WERI-Rb-1 (cell line): ENCODE measurements around the gene PHEX.

ENCODE experiments used
- DNase-seq: peaks from one replicate; pipeline ENCODE4 v3.0.0-alpha.2; 2020
- H3K27ac ChIP-seq: fragments of 250-450 bp; sonication (Bioruptor Pico); 2 replicates; pipeline ENCODE4 v1.5.1; 2020; ENCODE audit warnings: mild to moderate bottlenecking, moderate library complexity
- H3K27me3 ChIP-seq: fragments of 250-450 bp; sonication (Bioruptor Pico); 2 replicates; pipeline ENCODE4 v1.5.1; 2021; ENCODE audit warnings: mild to moderate bottlenecking, low read depth, moderate library complexity; ENCODE audit not compliant: insufficient read depth, severe bottlenecking
- H3K36me3 ChIP-seq: fragments of 250-450 bp; sonication (Bioruptor Pico); 2 replicates; pipeline ENCODE4 v1.5.1; 2020; ENCODE audit warnings: mild to moderate bottlenecking, moderate library complexity
- H3K4me3 ChIP-seq: 2 replicates; pipeline ENCODE4 v1.5.1; 2011; ENCODE audit warnings: low read depth, mild to moderate bottlenecking, control low read depth, low read length
- H3K9me3 ChIP-seq: fragments of 250-450 bp; sonication (Bioruptor Pico); 2 replicates; pipeline ENCODE4 v1.5.1; 2021; ENCODE audit warnings: mild to moderate bottlenecking, moderate library complexity; ENCODE audit not compliant: severe bottlenecking
- TF ChIP-seq, protein P1 (sequence below): IDR thresholded peaks from 2 replicates; pipeline ENCODE4 v1.5.1; 2011; ENCODE audit warnings: low read depth, mild to moderate bottlenecking, control low read depth, inconsistent platforms, low read length

Gene PHEX

DNA sequence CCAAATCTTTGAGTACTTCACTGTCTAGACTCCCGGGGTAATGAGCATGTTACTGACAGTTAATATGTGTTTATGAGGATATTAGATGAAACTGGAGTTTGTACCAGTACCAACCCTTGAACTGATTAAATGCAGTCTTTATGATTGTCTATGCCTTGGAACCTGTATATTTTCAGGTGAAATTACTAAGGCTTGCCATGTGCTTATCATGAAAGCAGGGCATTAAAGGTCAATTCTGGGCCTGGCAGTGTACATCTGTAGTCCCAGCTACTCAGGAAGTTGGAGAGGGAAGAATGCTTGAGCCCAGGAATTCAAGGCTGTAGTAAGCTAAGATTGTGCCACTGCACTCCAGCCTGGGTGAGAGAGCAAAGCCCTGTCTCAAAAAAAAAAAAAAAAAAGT, 27.6 kb downstream of the PHEX start:
- Histone ChIP-seq H3K9me3 (no peaks in the 10 kb centered on the region), H3K36me3 (no peaks in the 10 kb centered on the region), H3K27me3 (peaks cover 8% of the 10 kb centered on the region), H3K27ac (no peak overlapping the region), H3K4me3 (no peak overlapping the region)
- TF ChIP-seq, protein P1, sequence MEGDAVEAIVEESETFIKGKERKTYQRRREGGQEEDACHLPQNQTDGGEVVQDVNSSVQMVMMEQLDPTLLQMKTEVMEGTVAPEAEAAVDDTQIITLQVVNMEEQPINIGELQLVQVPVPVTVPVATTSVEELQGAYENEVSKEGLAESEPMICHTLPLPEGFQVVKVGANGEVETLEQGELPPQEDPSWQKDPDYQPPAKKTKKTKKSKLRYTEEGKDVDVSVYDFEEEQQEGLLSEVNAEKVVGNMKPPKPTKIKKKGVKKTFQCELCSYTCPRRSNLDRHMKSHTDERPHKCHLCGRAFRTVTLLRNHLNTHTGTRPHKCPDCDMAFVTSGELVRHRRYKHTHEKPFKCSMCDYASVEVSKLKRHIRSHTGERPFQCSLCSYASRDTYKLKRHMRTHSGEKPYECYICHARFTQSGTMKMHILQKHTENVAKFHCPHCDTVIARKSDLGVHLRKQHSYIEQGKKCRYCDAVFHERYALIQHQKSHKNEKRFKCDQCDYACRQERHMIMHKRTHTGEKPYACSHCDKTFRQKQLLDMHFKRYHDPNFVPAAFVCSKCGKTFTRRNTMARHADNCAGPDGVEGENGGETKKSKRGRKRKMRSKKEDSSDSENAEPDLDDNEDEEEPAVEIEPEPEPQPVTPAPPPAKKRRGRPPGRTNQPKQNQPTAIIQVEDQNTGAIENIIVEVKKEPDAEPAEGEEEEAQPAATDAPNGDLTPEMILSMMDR, result no peak
- DNase-seq, result no peak

DNA sequence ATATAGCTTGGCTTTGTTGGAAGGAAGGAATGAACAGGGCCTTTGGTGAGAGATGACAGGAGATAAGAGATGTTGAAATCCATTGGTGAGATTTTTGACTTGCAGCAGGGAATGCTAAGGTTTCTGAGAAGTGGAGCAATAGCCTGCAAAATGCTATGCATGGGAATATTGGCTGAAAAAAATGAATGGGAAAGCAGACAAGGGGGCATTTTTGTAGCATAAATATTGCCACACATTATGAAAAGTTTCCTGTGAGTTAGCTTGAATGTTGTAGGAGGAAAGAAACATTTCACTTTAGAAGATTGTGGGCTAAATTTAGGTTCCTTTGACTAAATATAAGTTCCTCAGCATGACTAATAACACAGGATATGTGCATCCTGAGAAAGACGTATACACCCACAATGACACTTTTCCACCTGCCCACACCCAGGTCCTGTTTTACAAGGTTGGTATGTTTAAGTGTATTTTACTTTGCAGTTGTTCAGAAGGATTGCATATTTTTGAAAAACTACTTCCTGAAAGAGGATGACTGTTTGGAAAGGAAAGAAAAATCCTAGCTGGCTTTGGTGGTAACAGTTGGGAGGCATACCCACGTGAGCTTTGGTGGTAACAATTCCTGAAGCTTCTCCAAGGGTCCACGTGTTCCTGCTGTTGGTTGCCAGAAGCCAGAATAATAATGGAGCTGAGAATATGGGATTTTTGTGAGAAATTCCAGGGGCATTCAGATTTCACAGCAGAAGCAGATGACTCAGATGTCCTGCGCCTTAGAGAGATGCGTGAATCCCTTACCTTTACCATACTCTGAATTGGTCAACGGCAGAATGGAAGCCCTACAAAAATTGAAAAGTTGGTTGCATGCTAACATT, 28.5 kb downstream of the PHEX start:
- Histone ChIP-seq H3K27me3 (peaks cover 8% of the 10 kb centered on the region), H3K36me3 (no peaks in the 10 kb centered on the region), H3K27ac (no peak overlapping the region), H3K4me3 (no peak overlapping the region), H3K9me3 (no peaks in the 10 kb centered on the region)
- DNase-seq, result no peak
- TF ChIP-seq, protein P1, result no peak

DNA sequence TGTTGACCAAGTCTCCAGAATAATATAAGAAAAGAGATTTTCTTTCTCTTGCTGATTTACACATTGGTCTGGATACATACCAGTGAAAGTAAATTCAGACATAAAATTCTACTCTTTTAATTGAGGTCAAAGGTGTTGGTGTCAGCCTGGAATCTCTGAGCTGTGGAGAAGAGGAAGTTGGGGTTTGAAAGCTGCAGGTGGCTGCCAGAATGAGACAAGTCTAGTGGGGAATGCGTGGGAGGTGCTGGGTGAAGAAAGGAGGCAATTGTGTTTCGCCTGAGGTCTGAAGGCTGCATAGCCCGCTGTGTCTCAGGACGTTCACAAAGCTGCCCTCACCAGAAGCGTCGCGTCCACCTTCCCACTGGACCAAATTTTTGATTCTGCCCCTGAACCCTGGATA, 31.2 kb downstream of the PHEX start:
- Histone ChIP-seq H3K9me3 (no peaks in the 10 kb centered on the region), H3K36me3 (no peaks in the 10 kb centered on the region), H3K27me3 (peaks cover 2% of the 10 kb centered on the region), H3K4me3 (no peak overlapping the region), H3K27ac (no peak overlapping the region)
- no peak for DNase-seq
- TF ChIP-seq, protein P1, result no peak

DNA sequence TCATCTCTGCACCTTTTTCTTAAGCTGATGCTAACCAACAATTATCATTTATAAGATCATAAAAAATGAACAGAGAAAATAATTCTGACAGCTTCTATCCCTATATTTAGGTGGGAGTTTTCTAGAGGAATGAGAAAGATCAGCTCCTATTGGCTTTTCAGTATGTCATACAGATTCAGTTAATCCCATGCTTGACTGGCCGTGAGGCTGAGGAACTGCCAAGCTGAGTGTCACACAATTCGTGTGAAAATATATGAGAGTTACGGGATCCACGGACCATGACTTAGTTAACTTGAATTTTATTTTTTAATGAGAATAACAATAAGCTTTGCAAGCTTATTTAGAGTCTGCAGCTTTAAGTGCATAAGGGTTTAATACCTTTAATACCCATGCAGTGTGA, 37.5 kb downstream of the PHEX start:
- H3K27me3 ChIP-seq, result no peaks in the 10 kb centered on the region
- DNase-seq, result no peak
- no peak overlapping the region for H3K27ac ChIP-seq
- no peak overlapping the region for H3K4me3 ChIP-seq
- no peaks in the 10 kb centered on the region for H3K9me3 ChIP-seq
- TF ChIP-seq, protein P1, result no peak
- no peaks in the 10 kb centered on the region for H3K36me3 ChIP-seq

DNA sequence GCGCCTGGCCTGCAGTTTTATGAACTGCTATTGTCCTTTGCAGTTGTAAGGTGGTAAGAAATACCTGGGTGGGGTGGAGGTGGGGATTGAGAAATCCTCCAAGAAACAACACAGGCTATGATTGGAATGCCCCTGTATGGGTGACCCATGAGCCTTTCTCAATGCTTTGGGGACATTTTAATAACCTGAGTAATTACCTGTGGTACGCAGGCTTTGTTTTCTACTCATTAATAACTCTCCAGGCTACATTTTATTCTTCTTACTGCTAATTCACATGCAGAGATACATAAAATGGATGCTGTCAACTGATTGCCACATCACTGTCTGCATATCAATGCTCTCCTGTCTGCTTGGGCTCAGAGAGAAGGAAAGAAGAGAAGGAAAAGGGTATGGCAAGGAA, 41.8 kb downstream of the PHEX start:
- H3K27me3 ChIP-seq, result no peaks in the 10 kb centered on the region
- no peaks in the 10 kb centered on the region for H3K9me3 ChIP-seq
- H3K27ac ChIP-seq, result no peak overlapping the region
- no peaks in the 10 kb centered on the region for H3K36me3 ChIP-seq
- no peak for DNase-seq
- H3K4me3 ChIP-seq, result no peak overlapping the region
- TF ChIP-seq, protein P1, result no peak

DNA sequence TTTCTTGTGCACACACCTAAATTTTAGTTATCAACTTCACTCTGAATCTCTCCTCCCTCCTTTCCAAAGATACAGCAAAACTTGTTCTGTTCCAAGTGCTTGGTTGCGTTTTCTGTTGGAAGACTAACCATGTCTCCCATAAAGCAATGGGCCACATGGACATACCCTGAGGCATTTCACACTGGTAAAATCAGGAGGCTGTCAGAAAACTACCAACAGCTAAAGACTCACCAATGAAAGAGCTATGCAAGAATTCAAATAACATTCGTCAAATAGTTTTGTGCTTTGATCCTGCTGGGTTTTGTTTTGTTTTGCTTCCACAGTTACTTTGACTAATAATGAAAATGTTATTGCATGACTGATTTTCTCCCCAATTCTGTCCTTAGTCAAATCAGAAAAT, 46.0 kb downstream of the PHEX start:
- H3K36me3 ChIP-seq, result no peaks in the 10 kb centered on the region
- H3K27ac ChIP-seq, result no peak overlapping the region
- no peak overlapping the region for H3K4me3 ChIP-seq
- TF ChIP-seq, protein P1, result no peak
- no peak for DNase-seq
- H3K27me3 ChIP-seq, result no peaks in the 10 kb centered on the region
- H3K9me3 ChIP-seq, result no peaks in the 10 kb centered on the region
